HG03571 (cell line): ENCODE data around the gene THOC6.
"Not testable (repeated sequence)": the region's sequence is repeated elsewhere in the genome, so short reads cannot be mapped to it uniquely, and the experiment has no call there.

Source experiments
- ATAC-seq: cut with Tn5 transposase; IDR thresholded peaks from one replicate; pipeline ENCODE4 v1.9.1; 2021; ENCODE audit not compliant: unreplicated experiment

The THOC6 gene

DNA sequence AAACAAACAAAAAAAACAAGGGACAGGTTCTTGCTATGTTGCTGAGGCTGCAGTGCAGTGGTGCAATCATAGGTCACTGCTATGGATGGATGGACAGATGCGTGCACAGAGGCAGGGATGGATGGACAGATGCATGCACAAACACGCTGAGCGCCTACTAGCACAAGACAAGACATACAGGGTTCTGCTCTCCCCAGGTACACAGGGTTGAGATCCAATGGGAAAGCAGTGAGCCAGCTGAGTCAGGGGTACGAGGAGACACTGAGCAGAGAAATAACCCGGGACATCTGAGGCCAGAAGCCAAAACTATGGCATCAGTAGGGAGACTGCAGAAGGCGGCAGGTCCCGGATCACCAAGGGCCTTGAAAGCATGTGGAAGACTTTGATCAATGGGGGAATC, 47.8 kb downstream of the THOC6 start:
- no peak for ATAC-seq

- not testable (repeated sequence) for ATAC-seq
These were observed 48.3 kb downstream of the THOC6 start for GRCh38 chr16:3072148-3072547.

DNA sequence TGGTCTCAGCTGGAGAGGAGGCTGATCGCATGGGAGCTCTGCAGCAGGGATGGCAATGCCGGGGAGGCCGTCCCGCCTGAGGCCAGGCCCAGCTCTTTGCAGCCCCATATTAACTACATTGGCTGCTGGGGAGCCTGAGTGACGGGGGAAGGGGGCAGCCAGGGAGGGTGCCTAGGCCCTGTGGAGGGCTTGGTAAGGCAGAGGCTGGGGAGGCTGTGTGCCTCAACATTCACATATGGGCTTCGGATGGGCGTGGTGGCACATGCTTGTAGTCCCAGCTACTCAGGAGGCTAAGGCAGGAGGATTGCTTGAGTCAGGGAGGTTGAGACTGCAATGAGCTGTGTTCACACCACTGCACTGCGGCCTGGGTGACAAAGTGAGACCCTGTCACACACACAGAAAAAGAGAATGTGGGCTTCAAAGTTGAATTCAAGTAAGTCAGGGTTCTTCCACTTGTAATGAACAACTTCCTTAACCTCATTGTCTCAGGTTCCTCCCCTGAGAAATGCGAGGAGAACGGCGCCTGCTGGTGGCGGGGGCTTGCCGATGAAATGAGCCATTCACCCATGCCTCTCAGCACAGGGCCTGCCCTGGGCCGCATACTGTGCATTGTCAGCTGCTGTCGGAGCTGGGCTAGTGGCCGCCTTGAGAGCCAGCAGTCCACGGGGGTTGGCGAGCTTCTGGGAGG, 48.9 kb downstream of the THOC6 start:
- not testable (repeated sequence) for ATAC-seq

DNA sequence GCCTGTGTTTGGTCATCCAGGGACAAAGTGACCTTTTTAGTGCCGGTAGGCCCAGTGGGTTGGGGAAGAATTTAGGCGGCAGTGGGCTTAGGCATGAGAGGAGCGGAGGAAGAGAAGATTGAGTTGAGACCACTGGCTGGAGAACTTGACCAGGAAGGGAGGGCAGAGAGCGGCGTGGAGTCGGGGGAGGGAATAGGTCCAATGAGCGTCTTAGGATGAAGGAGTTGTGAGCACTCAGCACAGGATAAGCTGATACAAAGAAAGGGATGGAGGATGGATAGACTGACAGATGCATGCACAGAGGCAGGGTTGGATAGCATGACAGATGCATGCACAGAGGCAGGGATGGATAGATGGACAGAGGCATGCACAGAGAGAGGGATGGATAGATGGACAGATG, 49.6 kb downstream of the THOC6 start:
- ATAC-seq = no peak

DNA sequence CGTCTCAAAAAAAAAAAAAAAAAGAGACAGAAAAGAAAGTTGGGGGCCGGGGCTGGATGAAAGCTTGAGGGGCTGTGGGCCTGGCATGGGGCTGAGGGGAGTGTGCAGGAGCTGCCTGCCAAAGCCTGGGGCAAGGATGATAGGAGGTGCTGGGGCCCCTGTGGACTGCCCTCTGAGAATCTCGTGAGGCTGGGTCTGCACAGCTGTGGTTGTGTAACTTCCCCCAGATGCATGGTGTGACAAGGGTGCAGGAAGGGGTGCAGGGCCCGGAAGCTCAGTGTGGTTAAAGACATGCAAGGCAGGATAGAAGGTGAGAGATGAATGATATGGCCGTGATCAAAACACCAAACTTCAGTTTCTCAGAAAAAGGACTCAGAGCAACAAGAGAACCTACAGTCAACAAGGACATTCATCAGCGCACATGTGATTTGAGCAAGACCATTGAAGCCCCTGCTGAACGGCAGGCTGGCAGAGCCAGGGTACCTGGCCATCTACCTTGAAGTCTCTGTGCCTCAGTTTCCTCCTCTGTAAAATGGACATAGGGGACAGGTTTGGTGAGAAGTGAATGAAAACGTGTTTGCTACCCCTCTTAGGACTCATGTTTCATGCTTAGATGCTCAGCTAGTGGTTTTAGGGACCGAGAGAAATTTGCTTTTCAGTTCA, 51.2 kb downstream of the THOC6 start:
- peak; percentile 76 for ATAC-seq

DNA sequence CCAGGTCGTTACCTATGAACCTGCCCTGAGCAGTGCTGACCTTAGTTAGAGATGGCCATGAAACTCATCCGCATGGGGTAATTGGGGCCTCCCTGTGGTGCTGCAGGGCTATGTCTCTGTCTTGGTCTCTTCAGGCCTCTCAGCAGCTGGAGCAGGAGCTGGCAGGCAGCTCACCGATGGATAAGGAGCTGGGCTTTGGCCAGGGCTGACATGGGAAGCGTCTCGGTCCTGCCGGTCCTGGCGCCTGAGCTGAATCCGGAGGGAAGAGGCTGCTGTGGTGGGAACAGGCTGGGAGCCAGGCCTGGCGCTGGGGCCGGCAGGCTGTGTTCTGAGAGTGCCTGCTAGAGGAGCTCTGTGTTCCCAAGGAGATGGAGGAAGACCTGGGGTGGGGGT, 51.7 kb downstream of the THOC6 start:
- ATAC-seq = no peak

DNA sequence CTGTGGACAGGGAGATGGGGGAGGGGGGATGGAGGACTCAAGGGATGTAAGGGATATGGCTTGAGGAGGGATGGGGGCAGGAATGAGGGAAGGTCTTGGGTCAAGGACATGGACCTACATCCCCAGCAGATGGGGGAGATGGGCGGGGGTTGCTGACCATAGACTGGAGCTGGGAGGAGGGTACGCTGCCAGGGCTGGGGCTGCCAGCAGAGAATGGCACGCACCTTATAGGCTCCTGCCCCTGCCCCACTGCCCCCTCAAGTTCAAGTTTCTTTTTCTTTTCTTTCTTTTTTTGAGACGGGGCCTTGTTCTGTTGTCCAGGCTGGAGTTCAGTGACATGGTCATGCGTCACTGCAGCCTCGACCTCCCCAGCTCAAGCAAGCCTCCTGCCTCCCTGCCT, 52.1 kb downstream of the THOC6 start:
- ATAC-seq = not testable (repeated sequence)

DNA sequence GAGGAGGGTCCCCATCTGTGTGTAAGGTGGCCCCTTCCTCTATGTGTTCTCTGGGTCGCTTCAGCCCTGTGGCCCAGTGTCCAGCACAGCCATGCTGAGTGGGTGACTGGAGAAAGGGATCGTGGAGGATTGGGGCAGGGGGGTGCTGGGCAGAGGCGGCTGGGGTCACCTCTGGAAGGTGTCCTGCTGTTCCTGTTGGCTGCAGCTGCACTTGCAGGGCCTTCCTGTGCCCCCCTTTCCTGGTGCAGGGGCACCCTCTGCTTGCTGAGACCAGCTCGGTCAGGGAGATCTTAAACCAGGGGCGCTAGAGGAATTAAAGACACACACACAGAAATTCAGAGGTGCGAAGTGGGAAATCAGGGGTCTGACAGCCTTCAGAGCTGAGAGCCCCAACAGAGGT, 52.7 kb downstream of the THOC6 start:
- ATAC-seq = no peak
